ENCODE measurements around the gene NECTIN4.

The NECTIN4 gene

GRCh38 chr1:161073474-161074121, 15.8 kb downstream of the NECTIN4 start:
- DNase-seq (ENCODE audit: low spot score) = peak; percentile 57
- H3K27ac ChIP-seq = peak overlapping the region; percentile 77
- POLR2A ChIA-PET (ENCODE audit: low non-redundant PET) = no interaction called here
- TF ChIP-seq CTCF (conservative IDR thresholded peaks at IDR 0.05; ENCODE audit: low read depth) = no peak
- CTCF ChIA-PET = interaction anchor here (0.6 to 6.8 kb wide), 8 partner anchors 20 to 271 kb away, joined by 3 to 75 read pairs (median 3); partner anchors contain the start of genes KLHDC9 and USF1

- POLR2A ChIA-PET (ENCODE audit: low non-redundant PET) = no interaction called here
Observed at GRCh38 chr1:161072751-161073449, 16.5 kb downstream of the NECTIN4 start.

GRCh38 chr1:161071886-161072371, 17.4 kb downstream of the NECTIN4 start:
- ChIA-PET POLR2A (ENCODE audit: low non-redundant PET) (no interaction called here), CTCF (interaction anchor here (0.6 to 6.8 kb wide), 10 partner anchors 11 to 120 kb away, joined by 3 to 75 read pairs (median 3); partner anchors contain the start of genes KLHDC9 and NECTIN4)
- peak; percentile 51 for TF ChIP-seq CTCF (conservative IDR thresholded peaks at IDR 0.05; ENCODE audit: low read depth)
- DNase-seq (ENCODE audit: low spot score) = peak; percentile 64
- H3K27ac ChIP-seq = peak overlapping the region; percentile 77; the same call in 1 of the 2 replicates

More at GRCh38 chr1:161072751-161073449, 16.5 kb downstream of the NECTIN4 start:
- DNase-seq (ENCODE audit: low spot score) = no peak
- peak overlapping the region; percentile 77 for H3K27ac ChIP-seq
- no peak for TF ChIP-seq CTCF (conservative IDR thresholded peaks at IDR 0.05; ENCODE audit: low read depth)
- CTCF ChIA-PET = interaction anchor here (0.7 to 6.8 kb wide), 4 partner anchors 16 to 270 kb away, joined by 3 to 75 read pairs (median 8); partner anchors contain the start of genes KLHDC9, NECTIN4 and USF1

- CTCF ChIA-PET = interaction anchor here (1.1 to 6.8 kb wide), 2 partner anchors 12 to 26 kb away, joined by 3 to 75 read pairs; partner anchors contain the start of gene KLHDC9
- H3K27ac ChIP-seq = no peak overlapping the region
- no peak for TF ChIP-seq CTCF (conservative IDR thresholded peaks at IDR 0.05; ENCODE audit: low read depth)
- POLR2A ChIA-PET (ENCODE audit: low non-redundant PET) = no interaction called here
- no peak for DNase-seq (ENCODE audit: low spot score)
Observed at GRCh38 chr1:161070761-161071160, 18.6 kb downstream of the NECTIN4 start.

GRCh38 chr1:161069731-161070270, 19.6 kb downstream of the NECTIN4 start, which contains the start of gene ARHGAP30:
Gene ARHGAP30 (minus strand): TSS chr1:161069891. CDS start chr1:161069624, 267 bp downstream.
- DNase-seq (ENCODE audit: low spot score) = no peak

More at GRCh38 chr1:161069731-161070270, 19.6 kb downstream of the NECTIN4 start, which contains the start of gene ARHGAP30:
- TF ChIP-seq CTCF (conservative IDR thresholded peaks at IDR 0.05; ENCODE audit: low read depth) = no peak
- ChIA-PET POLR2A (ENCODE audit: low non-redundant PET) (interaction anchor here (0.6 kb wide), 1 partner anchor 747 kb away, joined by 3 read pairs; no protein-coding TSS in a partner anchor), CTCF (interaction anchor here (6.8 kb wide), 1 partner anchor 27 kb away, joined by 75 read pairs; the partner anchor contains the start of gene KLHDC9)
- no peak within 1 kb of the TSS for H3K27ac ChIP-seq
